HepG2 (cell line): Measurements from ENCODE around the gene VWA7. TPM values are rescaled to one million over a fixed set of nuclear protein-coding genes. Genes with fewer than 3 reads are reported as not detected.
A peak's percentile ranks its signal among the peaks of the same experiment; 100 is the strongest.

Experiments used
- ATAC-seq: fragments of 200-7000 bp; cut with Tn5 transposase; 3 replicates; pipeline ENCODE4 v1.9.1; 2020; ENCODE audit warnings: mild to moderate bottlenecking, moderate library complexity
- BruUV-seq: library from RNA; stranded (reverse); fragments of 400-500 nt; replicated peaks from 2 replicates; lab custom pipeline; 2021; lab: Mats Ljungman, UMichigan
- CTCF ChIA-PET: fragments of 300-600 bp; formaldehyde crosslinking; extraction: SDS; loops from one replicate; lab custom pipeline; 2021; ENCODE audit warnings: low total read pairs, inconsistent platforms, low intra/inter-chr PET ratio; lab: Yijun Ruan, JAX
- POLR2A ChIA-PET: fragments of 350-600 bp; sonication (Branson Sonifier 250); formaldehyde crosslinking; loops from one replicate; lab custom pipeline; 2020; ENCODE audit warnings: antibody characterized with exemption, inconsistent platforms; lab: Yijun Ruan, JAX
- DNase-seq: peaks from one replicate; pipeline ENCODE4 v3.0.0-alpha.2; 2015; ENCODE audit warnings: low spot score
- FAIRE-seq: peaks from 3 replicates; lab custom pipeline; 2011; peaks lifted over from hg19 to GRCh38; lab: Jason Lieb, UNC
- H2AFZ ChIP-seq: one replicate; pipeline ENCODE4 v1.6.1; 2011; ENCODE audit warnings: low read length, inconsistent platforms
- H3K27ac ChIP-seq: fragments of 300-600 bp; 3 replicates; pipeline ENCODE4 v1.8.0; 2011; ENCODE audit warnings: mixed run types, mild to moderate bottlenecking, mixed read lengths, low read length, inconsistent platforms; ENCODE audit not compliant: insufficient read depth; ENCODE audit errors: extremely low read length
- H3K27me3 ChIP-seq, 2 experiments: fragments of 200-600 bp in 1 of 2; 2 replicates in 1 of 2; 3 replicates in 1 of 2; pipeline versions ENCODE4 v1.6.0 to v1.8.0; 2011; ENCODE audit warnings: low read length in 2 of 2, mild to moderate bottlenecking in 2 of 2, moderate library complexity in 2 of 2, inconsistent platforms in 1 of 2; ENCODE audit not compliant: insufficient read depth in 2 of 2, control insufficient read depth in 1 of 2
- H3K36me3 ChIP-seq, 2 experiments: fragments of 200-600 bp in 1 of 2; replicated peaks in 1 of 2; 2 replicates in 1 of 2; 3 replicates in 1 of 2; pipeline versions ENCODE4 v1.5.1 to v1.8.0; 2011; ENCODE audit warnings: low read length in 2 of 2, inconsistent platforms in 1 of 2; ENCODE audit not compliant: insufficient read depth in 2 of 2, control insufficient read depth in 1 of 2
- H3K4me1 ChIP-seq: 2 replicates; pipeline ENCODE4 v1.5.1; 2012; ENCODE audit warnings: low read length, inconsistent platforms; ENCODE audit not compliant: insufficient read depth
- H3K4me2 ChIP-seq: 2 replicates; pipeline ENCODE4 v1.6.0; 2011; ENCODE audit warnings: low read depth, low read length, inconsistent platforms
- H3K4me3 ChIP-seq, 3 experiments: fragments of 200-600 bp in 1 of 3; sonication (generic), shearing (Covaris generic) in 1 of 3; replicated peaks in 1 of 3; 2 replicates each; pipeline ENCODE4 v1.5.1; 2011 to 2016; ENCODE audit warnings: low read length in 3 of 3, inconsistent platforms in 2 of 3, low read depth in 2 of 3, mild to moderate bottlenecking in 2 of 3, control low read depth in 1 of 3, mixed read lengths in 1 of 3; ENCODE audit not compliant: insufficient read depth in 1 of 3
- H3K79me2 ChIP-seq: one replicate; pipeline ENCODE4 v1.6.1; 2011; ENCODE audit warnings: low read length, inconsistent platforms; ENCODE audit not compliant: insufficient read depth
- H3K9ac ChIP-seq: 2 replicates; pipeline ENCODE4 v1.6.0; 2011; ENCODE audit warnings: mild to moderate bottlenecking, low read depth, low read length, inconsistent platforms; ENCODE audit not compliant: insufficient read depth
- H3K9me3 ChIP-seq: 2 replicates; pipeline ENCODE4 v1.5.1; 2012; ENCODE audit warnings: mild to moderate bottlenecking, low read length
- H4K20me1 ChIP-seq: 2 replicates; pipeline ENCODE4 v1.6.0; 2011; ENCODE audit warnings: inconsistent platforms, mild to moderate bottlenecking, low read length, moderate library complexity; ENCODE audit not compliant: insufficient read depth
- ATF1 ChIP-seq: IDR thresholded peaks from 2 replicates; pipeline ENCODE4 v1.6.1; 2016; ENCODE audit warnings: mild to moderate bottlenecking, control low read depth
- ATF7 ChIP-seq, 2 experiments: fragments of 450-650 bp in 1 of 2; sonication (generic) in 1 of 2; formaldehyde crosslinking in 1 of 2; IDR thresholded peaks; 2 replicates each; pipeline versions ENCODE4 v1.4.0 to v1.6.1; 2016 to 2020; ENCODE audit warnings: antibody characterized with exemption in 1 of 2, mild to moderate bottlenecking in 1 of 2, missing genetic modification reagents in 1 of 2
- GMEB2 ChIP-seq: IDR thresholded peaks from 2 replicates; pipeline ENCODE4 v1.6.1; 2016; ENCODE audit warnings: missing biosample characterization, missing genetic modification reagents, low read depth
- IRF1 ChIP-seq: sonication (generic); formaldehyde crosslinking; IDR thresholded peaks from 2 replicates; pipeline ENCODE4 v1.4.0; 2020; ENCODE audit warnings: low read depth, mild to moderate bottlenecking, missing genetic modification reagents
- PAXIP1 ChIP-seq: sonication (generic); formaldehyde crosslinking; conservative IDR thresholded peaks from 2 replicates; pipeline ENCODE4 v1.4.0; 2020; ENCODE audit warnings: mild to moderate bottlenecking, missing genetic modification reagents, moderate library complexity
- RCOR2 ChIP-seq: IDR thresholded peaks from 2 replicates; pipeline ENCODE4 v1.6.1; 2016; ENCODE audit warnings: missing biosample characterization, missing genetic modification reagents
- SP2 ChIP-seq: sonication (generic); formaldehyde crosslinking; IDR thresholded peaks from 2 replicates; pipeline ENCODE4 v1.5.1; 2020; ENCODE audit warnings: mild to moderate bottlenecking, missing genetic modification reagents
- THAP8 ChIP-seq: sonication (generic); formaldehyde crosslinking; IDR thresholded peaks from 2 replicates; pipeline ENCODE4 v1.5.1; 2020; ENCODE audit warnings: missing genetic modification reagents, mild to moderate bottlenecking, borderline replicate concordance
- ZNF333 ChIP-seq: sonication (generic); formaldehyde crosslinking; IDR thresholded peaks from 2 replicates; pipeline ENCODE4 v1.4.0; 2020; ENCODE audit warnings: mild to moderate bottlenecking, missing genetic modification reagents, borderline replicate concordance
- ZNF510 ChIP-seq: sonication (generic); formaldehyde crosslinking; IDR thresholded peaks from 2 replicates; pipeline ENCODE4 v1.4.0; 2020; ENCODE audit warnings: low read depth, mild to moderate bottlenecking, missing genetic modification reagents
- ZNF761 ChIP-seq: sonication (generic); formaldehyde crosslinking; conservative IDR thresholded peaks from 2 replicates; pipeline ENCODE4 v1.4.0; 2020; ENCODE audit warnings: mild to moderate bottlenecking, missing genetic modification reagents
- WGBS: methylation state at CpG from one replicate; pipeline ENCODE4 v1.1.6; 2017; ENCODE audit warnings: low lambda C conversion rate; 5-methylcytosine and 5-hydroxymethylcytosine counted together
- in situ Hi-C: cut with HindIII; loops from 2 replicates; pipeline ENCODE4 v1.10.0; 2017; ENCODE audit warnings: low pct_unique_long_range_greater_than_20kb; ENCODE audit not compliant: extremely low pct_ligation_motif_present
- intact Hi-C: fragments of 100-400 bp; cut with micrococcal nuclease; formaldehyde crosslinking; loops from one replicate; pipeline ENCODE4 v1.10.0; 2022; ENCODE audit not compliant: unreplicated experiment
- polyA plus RNA-seq, 8 experiments: library from polyadenylated mRNA; depleted of rRNA in 3 of 8; stranded (reverse) in 7 of 8; unstranded in 1 of 8; fragments of >200 nt; fragmentation: Illumina TruSeq in 4 of 8; extraction: Trizol in 4 of 8; gene quantifications; 2 replicates each; pipeline versions ENCODE4 v1.2.1 to v1.2.3, GENCODE V29; 2011 to 2016; ENCODE audit warnings: low read depth in 4 of 8, missing spikeins in 1 of 8, mixed read lengths in 1 of 8; ENCODE audit not compliant: insufficient read depth in 1 of 8
- total RNA-seq, 5 experiments: library from RNA; depleted of rRNA; stranded (reverse); fragments of >200 nt; fragmentation: Illumina TruSeq; extraction: Trizol; gene quantifications; 2 replicates each; pipeline ENCODE4 v1.2.3, GENCODE V29; 2016; ENCODE audit warnings: low read depth in 1 of 5

Gene VWA7
- total and polyA plus RNA-seq, 2 of the 13 experiments (the other 11 are each of a cell fraction or from before 2014, with no cell fraction given) = 0.86 to 3.3 TPM

GRCh38 chr6:31765559-31765909 lies 11.6 kb downstream of the VWA7 start:
- no peak for DNase-seq
- Histone ChIP-seq H3K79me2 (no peaks in the 10 kb centered on the region), H3K9ac (peak overlapping the region; percentile 66), H3K4me2 (peak overlapping the region; percentile 90), H3K9me3 (no peaks in the 10 kb centered on the region), H3K27me3 (no peaks in the 10 kb centered on the region), H3K27ac (no peak overlapping the region), H2AFZ (no peak overlapping the region), H3K4me1 (peaks cover 57% of the 10 kb centered on the region), H3K36me3 (peaks cover 0 to 1% of the 10 kb centered on the region in 2 experiments; a peak in 2 of 5 replicates), H3K4me3 (peak overlapping the region; percentile 46 to 74 (median 56); a peak in 4 of 6 replicates), H4K20me1 (no peaks in the 10 kb centered on the region)
- no peak for ATAC-seq
- POLR2A ChIA-PET = interaction anchor here (0.9 to 2.3 kb wide), 23 partner anchors 10 to 156 kb away, joined by 3 to 172 read pairs (median 7); partner anchors contain the start of genes ABHD16A, APOM, BAG6 and CLIC1
- intact Hi-C loops (no loop called here), in situ Hi-C loops (loop anchor here (5.0 kb wide), 2 partner anchors 33 to 83 kb away; partner anchors contain the start of gene LY6G5C)
- CTCF ChIA-PET = no interaction called here
- TF ChIP-seq RCOR2 (CRISPR knock-in tag) = no peak
- TF ChIP-seq PAXIP1 (CRISPR knock-in tag) = 0 out of 2 replicates have a peak, but pooled peaks have one; percentile 0
- 0 out of 2 replicates have a peak, but pooled peaks have one; percentile 7 for TF ChIP-seq ZNF333 (CRISPR knock-in tag)
- FAIRE-seq = no peak
- BruUV-seq = no TSS peak
- 88% methylated on average over 9 of the region's 9 CpGs for WGBS

GRCh38 chr6:31764198-31764597 lies 12.9 kb downstream of the VWA7 start:
- BruUV-seq = no TSS peak
- peaks cover 0 to 2% of the 10 kb centered on the region in 2 experiments; a peak in 3 of 5 replicates for H3K36me3 ChIP-seq
- H3K79me2 ChIP-seq = no peaks in the 10 kb centered on the region
- intact Hi-C loops = no loop called here
- in situ Hi-C loops = no loop called here
- DNase-seq = no peak
- H3K9ac ChIP-seq = no peak overlapping the region
- CTCF ChIA-PET = no interaction called here
- peaks cover 47% of the 10 kb centered on the region for H3K4me1 ChIP-seq
- H3K4me2 ChIP-seq = no peak overlapping the region
- ATAC-seq = no peak
- H3K4me3 ChIP-seq = no peak overlapping the region
- no peak overlapping the region for H2AFZ ChIP-seq
- H3K27ac ChIP-seq = no peak overlapping the region
- no peaks in the 10 kb centered on the region for H4K20me1 ChIP-seq
- 94% methylated on average over 4 of the region's 4 CpGs for WGBS
- no peak for FAIRE-seq
- H3K9me3 ChIP-seq = no peaks in the 10 kb centered on the region
- no peaks in the 10 kb centered on the region for H3K27me3 ChIP-seq
- POLR2A ChIA-PET = interaction anchor here (1.6 kb wide), 1 partner anchor 27 kb away, joined by 10 read pairs; the partner anchor contains the start of gene CLIC1
- TF ChIP-seq SP2 (CRISPR knock-in tag) (no peak), ATF1 (no peak), THAP8 (CRISPR knock-in tag) (no peak), IRF1 (CRISPR knock-in tag) (no peak), GMEB2 (CRISPR knock-in tag) (no peak), ZNF510 (CRISPR knock-in tag) (no peak), ZNF761 (CRISPR knock-in tag) (no peak), ATF7 (IDR thresholded peaks at IDR 0.05) (no peak), ATF7 (CRISPR knock-in tag; IDR thresholded peaks at IDR 0.05) (no peak)
